Activated naive CD8-positive, alpha-beta T cell treated with anti-CD3 and anti-CD28 coated beads for 36 hours (primary cell): Measurements from ENCODE around the gene TMPRSS15. TPM values are rescaled to one million over a fixed set of nuclear protein-coding genes. Genes with fewer than 3 reads are reported as not detected.

Experiments
- DNase-seq: peaks from one replicate; pipeline ENCODE4 v3.0.0; 2021
- H3K27ac Mint-ChIP-seq: one replicate; pipeline ENCODE4 v1.8.0; 2022; ENCODE audit warnings: mild to moderate bottlenecking, moderate library complexity, mixed read lengths
- H3K27me3 Mint-ChIP-seq: one replicate; pipeline ENCODE4 v1.8.0; 2022; ENCODE audit warnings: mild to moderate bottlenecking, mixed read lengths
- H3K36me3 Mint-ChIP-seq: one replicate; pipeline ENCODE4 v1.8.0; 2021; ENCODE audit warnings: mild to moderate bottlenecking, mixed read lengths
- H3K4me1 Mint-ChIP-seq: one replicate; pipeline ENCODE4 v1.8.0; 2021; ENCODE audit warnings: mixed read lengths
- H3K4me3 Mint-ChIP-seq: one replicate; pipeline ENCODE4 v1.8.0; 2022; ENCODE audit warnings: mild to moderate bottlenecking, moderate library complexity, mixed read lengths
- H3K9me3 Mint-ChIP-seq: one replicate; pipeline ENCODE4 v1.8.0; 2022; ENCODE audit warnings: mixed read lengths
- total RNA-seq, 2 experiments: library from RNA; stranded (reverse); gene quantifications; one replicate each; pipeline ENCODE4 v1.2.3, GENCODE V29; 2021

The TMPRSS15 gene
- total RNA-seq, 2 experiments from 2014 or later: not detected

GRCh38 chr21:18275781-18276180, 127.8 kb downstream of the TMPRSS15 start:
- Mint-ChIP-seq H3K4me1 (no peaks in the 10 kb centered on the region), H3K27ac (no peak overlapping the region), H3K27me3 (no peaks in the 10 kb centered on the region), H3K9me3 (no peaks in the 10 kb centered on the region), H3K4me3 (no peak overlapping the region), H3K36me3 (no peaks in the 10 kb centered on the region)
- no peak for DNase-seq

DNA sequence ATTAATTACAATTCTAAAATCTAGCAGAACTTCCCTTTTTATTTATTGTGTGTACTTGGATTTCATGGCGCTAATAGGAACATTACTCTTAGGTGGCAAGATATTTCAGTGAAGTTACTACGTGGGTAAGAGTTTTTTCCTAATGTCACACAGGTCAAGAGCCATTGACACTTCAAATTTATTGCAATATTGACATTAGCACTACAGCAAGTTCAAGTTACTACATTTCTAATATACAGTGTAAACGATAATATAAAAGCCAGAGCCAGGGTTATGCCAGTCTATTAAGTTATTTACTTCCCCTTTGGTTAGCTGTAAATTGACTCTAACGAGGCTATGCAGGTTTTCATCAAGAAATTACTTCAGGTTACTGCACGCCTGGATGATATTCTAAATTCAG, 129.2 kb downstream of the TMPRSS15 start:
- no peaks in the 10 kb centered on the region for H3K4me1 Mint-ChIP-seq
- no peaks in the 10 kb centered on the region for H3K36me3 Mint-ChIP-seq
- H3K27me3 Mint-ChIP-seq: no peaks in the 10 kb centered on the region
- H3K27ac Mint-ChIP-seq: no peak overlapping the region
- no peak for DNase-seq
- H3K9me3 Mint-ChIP-seq: no peaks in the 10 kb centered on the region
- H3K4me3 Mint-ChIP-seq: no peak overlapping the region

DNA sequence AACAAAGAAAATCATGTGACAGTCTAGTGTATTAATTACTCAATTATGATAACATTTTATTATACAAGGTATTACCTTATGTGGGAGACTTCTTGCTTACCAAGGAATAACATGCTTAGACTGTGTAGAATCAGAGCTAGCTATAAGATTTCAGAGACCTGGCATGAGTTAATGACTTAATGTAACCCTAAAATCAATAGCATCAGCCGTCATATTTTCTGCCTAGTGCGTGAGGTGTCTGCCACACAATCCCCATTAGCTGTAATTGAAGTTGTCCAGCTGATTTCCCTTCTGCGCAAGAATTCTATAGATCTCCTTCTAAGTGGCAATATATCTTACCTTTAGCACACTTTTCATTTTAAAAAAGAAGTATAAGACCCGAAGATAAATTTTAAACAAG, 130.2 kb downstream of the TMPRSS15 start:
- Mint-ChIP-seq H3K4me3 (no peak overlapping the region), H3K4me1 (no peaks in the 10 kb centered on the region), H3K36me3 (no peaks in the 10 kb centered on the region), H3K9me3 (peaks cover 4% of the 10 kb centered on the region), H3K27me3 (no peaks in the 10 kb centered on the region), H3K27ac (no peak overlapping the region)
- no peak for DNase-seq

- Mint-ChIP-seq H3K4me3 (no peak overlapping the region), H3K4me1 (no peaks in the 10 kb centered on the region), H3K9me3 (peaks cover 4% of the 10 kb centered on the region), H3K36me3 (no peaks in the 10 kb centered on the region), H3K27ac (no peak overlapping the region), H3K27me3 (no peaks in the 10 kb centered on the region)
- no peak for DNase-seq
These were observed 133.7 kb downstream of the TMPRSS15 start for GRCh38 chr21:18269856-18270255.

GRCh38 chr21:18268906-18269305, 134.7 kb downstream of the TMPRSS15 start:
- peaks cover 4% of the 10 kb centered on the region for H3K9me3 Mint-ChIP-seq

DNA sequence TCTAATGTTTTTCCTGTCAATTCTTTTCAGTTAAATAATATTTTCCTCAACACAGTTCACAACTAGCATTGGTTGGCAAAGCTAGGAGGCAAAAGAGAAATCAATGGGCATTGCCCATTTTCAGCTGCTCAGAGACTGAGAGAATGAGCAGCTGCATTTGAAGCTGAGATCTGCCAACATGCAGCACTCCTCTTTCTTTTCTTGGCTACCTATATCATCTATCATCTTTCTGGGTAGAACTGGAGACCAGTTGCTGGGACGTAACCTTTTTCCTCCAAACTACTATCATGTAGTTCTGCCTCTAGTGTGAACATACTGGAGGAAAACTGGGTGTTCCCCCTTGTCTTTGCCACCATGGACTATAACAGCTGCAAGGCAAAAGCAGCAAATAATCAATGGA, 136.1 kb downstream of the TMPRSS15 start:
- Mint-ChIP-seq H3K27me3 (peaks cover 4% of the 10 kb centered on the region), H3K9me3 (peaks cover 4% of the 10 kb centered on the region), H3K27ac (no peak overlapping the region), H3K4me1 (no peaks in the 10 kb centered on the region), H3K4me3 (no peak overlapping the region), H3K36me3 (no peaks in the 10 kb centered on the region)
- no peak for DNase-seq

More at GRCh38 chr21:18268906-18269305, 134.7 kb downstream of the TMPRSS15 start:
- Mint-ChIP-seq H3K27ac (no peak overlapping the region), H3K4me3 (no peak overlapping the region), H3K4me1 (no peaks in the 10 kb centered on the region), H3K36me3 (no peaks in the 10 kb centered on the region), H3K27me3 (peaks cover 3% of the 10 kb centered on the region)
- no peak for DNase-seq

- Mint-ChIP-seq H3K27ac (no peak overlapping the region), H3K27me3 (peaks cover 4% of the 10 kb centered on the region), H3K9me3 (peaks cover 4% of the 10 kb centered on the region), H3K36me3 (no peaks in the 10 kb centered on the region), H3K4me3 (no peak overlapping the region), H3K4me1 (no peaks in the 10 kb centered on the region)
- DNase-seq: no peak
These were observed 137.6 kb downstream of the TMPRSS15 start for GRCh38 chr21:18265944-18266343.

DNA sequence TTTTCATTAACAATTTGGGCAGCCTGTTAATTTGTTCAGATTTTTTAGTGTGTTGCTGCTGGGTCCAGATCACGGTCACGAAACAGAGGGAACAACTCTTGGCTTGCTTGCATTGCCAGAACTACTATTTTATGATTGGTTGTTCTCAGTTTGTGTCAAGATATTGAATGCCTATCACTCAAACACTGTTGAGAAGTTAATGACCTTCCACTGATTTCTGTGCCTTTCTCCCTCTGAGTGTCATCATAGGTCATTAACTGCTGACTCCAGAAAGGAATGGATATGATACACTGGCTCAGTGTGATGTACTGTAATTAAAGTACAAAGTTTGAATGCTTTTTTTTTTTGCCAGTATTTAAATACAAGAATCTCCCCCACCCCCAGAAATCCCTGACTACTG, 149.8 kb downstream of the TMPRSS15 start:
- no peak for DNase-seq
- Mint-ChIP-seq H3K27me3 (no peaks in the 10 kb centered on the region), H3K9me3 (no peaks in the 10 kb centered on the region), H3K4me1 (no peaks in the 10 kb centered on the region), H3K27ac (no peak overlapping the region), H3K36me3 (no peaks in the 10 kb centered on the region), H3K4me3 (no peak overlapping the region)

DNA sequence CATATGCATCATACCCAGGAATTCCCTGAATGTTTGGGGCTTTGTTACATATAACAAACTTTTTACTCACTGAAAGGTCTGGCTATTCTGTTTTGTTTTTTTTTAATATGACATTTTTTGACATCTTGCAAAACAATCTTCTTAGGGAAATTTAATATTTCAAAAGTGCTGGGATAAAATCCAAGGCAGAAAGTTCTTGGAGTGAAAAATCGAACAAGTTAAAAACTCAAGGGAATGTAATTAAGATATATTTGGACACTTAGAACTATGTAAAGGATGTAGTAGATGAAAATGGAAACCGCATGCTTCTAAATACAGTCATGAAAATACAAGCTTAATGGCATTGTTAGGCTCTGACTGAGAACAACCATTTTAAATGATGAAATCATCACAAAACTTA, 150.4 kb downstream of the TMPRSS15 start:
- no peaks in the 10 kb centered on the region for H3K9me3 Mint-ChIP-seq

GRCh38 chr21:18252680-18253079, 150.9 kb downstream of the TMPRSS15 start:
- no peaks in the 10 kb centered on the region for H3K27me3 Mint-ChIP-seq
- no peak for DNase-seq
- no peaks in the 10 kb centered on the region for H3K36me3 Mint-ChIP-seq
- H3K27ac Mint-ChIP-seq: no peak overlapping the region
- H3K4me1 Mint-ChIP-seq: no peaks in the 10 kb centered on the region
- no peaks in the 10 kb centered on the region for H3K9me3 Mint-ChIP-seq
- no peak overlapping the region for H3K4me3 Mint-ChIP-seq

More for the DNA sequence above, 150.4 kb downstream of the TMPRSS15 start:
- Mint-ChIP-seq H3K4me3 (no peak overlapping the region), H3K27ac (no peak overlapping the region), H3K36me3 (no peaks in the 10 kb centered on the region), H3K4me1 (no peaks in the 10 kb centered on the region), H3K27me3 (no peaks in the 10 kb centered on the region)
- no peak for DNase-seq

GRCh38 chr21:18252256-18252655, 151.3 kb downstream of the TMPRSS15 start:
- H3K9me3 Mint-ChIP-seq: no peaks in the 10 kb centered on the region
- H3K27me3 Mint-ChIP-seq: no peaks in the 10 kb centered on the region
- no peak overlapping the region for H3K4me3 Mint-ChIP-seq
- DNase-seq: no peak
- H3K27ac Mint-ChIP-seq: no peak overlapping the region
- H3K36me3 Mint-ChIP-seq: no peaks in the 10 kb centered on the region
- no peaks in the 10 kb centered on the region for H3K4me1 Mint-ChIP-seq

DNA sequence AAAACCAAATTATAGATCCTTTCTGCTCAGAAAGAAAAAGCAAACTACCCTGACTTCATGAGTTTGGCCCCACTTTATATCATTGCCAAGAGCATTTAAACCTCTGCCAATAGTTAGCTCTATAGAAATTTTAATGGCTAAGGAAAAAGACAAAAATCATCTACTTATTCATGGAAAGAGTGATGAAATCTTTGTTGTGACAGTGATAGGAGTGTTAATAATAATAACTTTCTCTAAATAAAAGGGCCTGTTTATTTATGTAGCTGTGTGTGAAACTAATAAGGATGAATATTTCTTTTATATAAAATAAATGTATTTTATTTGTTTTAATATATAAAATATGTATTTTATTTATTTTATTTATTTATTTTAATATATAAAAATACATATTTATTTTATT, 152.5 kb downstream of the TMPRSS15 start:
- Mint-ChIP-seq H3K36me3 (no peaks in the 10 kb centered on the region), H3K27me3 (peaks cover 5% of the 10 kb centered on the region), H3K4me3 (no peak overlapping the region), H3K27ac (no peak overlapping the region), H3K4me1 (no peaks in the 10 kb centered on the region), H3K9me3 (no peaks in the 10 kb centered on the region)
- DNase-seq: no peak

GRCh38 chr21:18249672-18250071, 153.9 kb downstream of the TMPRSS15 start:
- Mint-ChIP-seq H3K27me3 (peaks cover 15% of the 10 kb centered on the region), H3K9me3 (no peaks in the 10 kb centered on the region), H3K4me3 (no peak overlapping the region), H3K27ac (no peak overlapping the region), H3K36me3 (no peaks in the 10 kb centered on the region), H3K4me1 (no peaks in the 10 kb centered on the region)
- DNase-seq: no peak

DNA sequence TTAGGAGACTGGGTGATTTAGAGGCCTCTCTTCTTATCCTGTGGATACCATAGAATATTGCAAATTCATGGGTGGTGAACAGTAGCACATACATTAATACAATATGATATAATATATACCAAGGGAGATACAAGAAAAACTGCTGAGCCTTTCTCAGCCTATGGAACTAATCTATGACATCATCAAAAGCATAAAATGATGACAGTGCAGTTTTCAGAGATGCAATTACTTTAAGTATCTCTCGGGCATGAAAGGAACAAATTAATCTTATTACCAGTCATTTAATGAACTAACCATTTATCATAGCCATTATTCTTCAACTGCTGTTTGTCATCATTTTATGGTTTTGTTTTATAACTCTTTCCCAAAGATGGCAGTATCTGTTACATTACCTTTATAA, 155.4 kb downstream of the TMPRSS15 start:
- H3K4me1 Mint-ChIP-seq: no peaks in the 10 kb centered on the region
- DNase-seq: no peak
- no peaks in the 10 kb centered on the region for H3K9me3 Mint-ChIP-seq
- H3K36me3 Mint-ChIP-seq: peaks cover 2% of the 10 kb centered on the region
- no peak overlapping the region for H3K4me3 Mint-ChIP-seq
- peaks cover 30% of the 10 kb centered on the region for H3K27me3 Mint-ChIP-seq
- H3K27ac Mint-ChIP-seq: no peak overlapping the region

GRCh38 chr21:18245464-18245967, 158.1 kb downstream of the TMPRSS15 start:
- Mint-ChIP-seq H3K36me3 (peaks cover 2% of the 10 kb centered on the region), H3K27me3 (peaks cover 41% of the 10 kb centered on the region), H3K27ac (no peak overlapping the region), H3K9me3 (no peaks in the 10 kb centered on the region), H3K4me1 (no peaks in the 10 kb centered on the region), H3K4me3 (no peak overlapping the region)
- DNase-seq: no peak

- Mint-ChIP-seq H3K36me3 (peaks cover 2% of the 10 kb centered on the region), H3K27me3 (peaks cover 41% of the 10 kb centered on the region), H3K4me3 (no peak within 1 kb of the TSS), H3K4me1 (no peaks in the 10 kb centered on the region), H3K9me3 (no peaks in the 10 kb centered on the region), H3K27ac (no peak within 1 kb of the TSS)
- DNase-seq: no peak
These were observed 158.7 kb downstream of the TMPRSS15 start, which contains the start of gene CHODL for GRCh38 chr21:18244671-18245463. Gene CHODL, plus strand, starts transcription at chr21:18244833. Its CDS starts 391 bp downstream, at chr21:18245224.
